Adrenal gland (tissue), 12 donors: ENCODE measurements around the gene GABRA5. TPM values are rescaled to one million over a fixed set of nuclear protein-coding genes. Genes with fewer than 3 reads are reported as not detected.

Source experiments
- DNase-seq, 7 donors: peaks; one replicate each; pipeline ENCODE4 v3.0.0-alpha.2; 2019 to 2020
- H3K27ac ChIP-seq, 5 donors: fragments of 200-600 bp; sonication (generic) in 4 of 5; 1 replicate in 3 of 5; 2 replicates in 2 of 5; pipeline versions ENCODE4 v1.5.1 to v1.8.0; 2016 to 2020; ENCODE audit warnings: mild to moderate bottlenecking in 1 of 5
- H3K27me3 ChIP-seq: fragments of 200-600 bp; 2 replicates; pipeline ENCODE4 v1.8.0; 2021
- H3K36me3 ChIP-seq, 2 donors: fragments of 200-600 bp; replicated peaks in 1 of 2; 1 replicate in 1 of 2; 2 replicates in 1 of 2; pipeline versions ENCODE4 v1.5.1 to v1.8.0; 2018 to 2022
- H3K4me1 ChIP-seq, 2 donors: fragments of 200-600 bp; replicated peaks in 1 of 2; 1 replicate in 1 of 2; 2 replicates in 1 of 2; pipeline versions ENCODE4 v1.5.1 to v1.8.0; 2018 to 2021
- H3K4me3 ChIP-seq, 4 donors: fragments of 200-600 bp; sonication (generic) in 3 of 4; one replicate each; pipeline ENCODE4 v1.5.1; 2016 to 2018
- H3K9me3 ChIP-seq, 3 donors: fragments of 200-600 bp; sonication (generic) in 1 of 3; replicated peaks in 1 of 3; 1 replicate in 2 of 3; 2 replicates in 1 of 3; pipeline versions ENCODE4 v1.5.1 to v1.8.0; 2016 to 2021
- CTCF ChIP-seq, 6 experiments: fragments of 450-650 bp in 4 of 6; fragments of 200-600 bp in 2 of 6; sonication (generic) in 1 of 6; IDR thresholded peaks; 1 replicate in 5 of 6; 2 replicates in 1 of 6; pipeline versions ENCODE4 v1.5.1 to v1.8.0; 2016 to 2021; ENCODE audit warnings: antibody characterized with exemption in 6 of 6, mild to moderate bottlenecking in 2 of 6, moderate library complexity in 1 of 6
- POLR2A ChIP-seq, 2 donors: fragments of 450-650 bp; IDR thresholded peaks; one replicate each; pipeline ENCODE4 v1.6.1; 2017; ENCODE audit warnings: antibody characterized with exemption in 2 of 2, mild to moderate bottlenecking in 2 of 2, moderate library complexity in 1 of 2
- WGBS, 4 donors: extraction: QIAGEN DNeasy Blood & Tissue Kit in 2 of 4; methylation state at CpG; one replicate each; pipeline versions ENCODE4 v1.1.5 to v1.1.7; 2013 to 2017; 5-methylcytosine and 5-hydroxymethylcytosine counted together
- intact Hi-C, 2 donors: fragments of 100-400 bp; cut with DNase I; formaldehyde crosslinking; loops; one replicate each; pipeline versions ENCODE4 v1.14.1 to v1.15.0; 2022 to 2023
- polyA plus RNA-seq, 3 donors: library from polyadenylated mRNA; stranded (reverse); fragments of 200-250 nt in 2 of 3; fragments of 350-450 nt in 1 of 3; fragmentation: Illumina TruSeq in 1 of 3; extraction: RNeasy Lipid Tissue Mini Kit (QIAGEN cat#74804) in 1 of 3; gene quantifications; one replicate each; pipeline ENCODE4 v1.2.3, GENCODE V29; 2013 to 2014
- total RNA-seq, 9 donors: library from RNA; depleted of rRNA in 4 of 9; stranded (reverse); fragments of >200 nt in 4 of 9; fragments of 120-200 nt in 1 of 9; fragmentation: NEBNext Ultra II Directional in 1 of 9; extraction: Animal tissue kit (Norgen Biotek cat#: 25700) in 1 of 9; gene quantifications; one replicate each; pipeline versions ENCODE4 v1.1.0 to v1.2.4, GENCODE V29; 2013 to 2023
- donor health status: healthy with polysubstance abuse.
- donor health status: Bipolar disorder and iron deficiency.
- donor health status: DM: yes; HTN: yes; CAD: no.
- donor health status: DM: no; HTN: no; CAD: no.
- donor health status: DM: no; HTN: no; CAD: no.
- donor health status: DM: yes; HTN: yes; CAD: no.

The GABRA5 gene
- total and polyA plus RNA-seq, 12 donors = 0.11 TPM; not detected in 11

GRCh38 chr15:26848498-26848897 lies 18.4 kb upstream of the GABRA5 start:
- no peak for TF ChIP-seq CTCF (IDR thresholded peaks at IDR 0.05)
- no peak for TF ChIP-seq POLR2A (IDR thresholded peaks at IDR 0.05)
- H3K27ac ChIP-seq = no peak overlapping the region
- no peaks in the 10 kb centered on the region for H3K36me3 ChIP-seq
- no peaks in the 10 kb centered on the region for H3K4me1 ChIP-seq
- no peak overlapping the region for H3K4me3 ChIP-seq
- H3K9me3 ChIP-seq = no peaks in the 10 kb centered on the region
- intact Hi-C loops = loop anchor here in 1 of 2 donors (10.0 kb wide), 1 partner anchor 56 kb away; no protein-coding TSS in a partner anchor
- 78 to 86% (median 81%) methylated on average over 1 of the region's 1 CpG for WGBS, 4 donors
- no peaks in the 10 kb centered on the region for H3K27me3 ChIP-seq
- DNase-seq = no peak

- TF ChIP-seq POLR2A (IDR thresholded peaks at IDR 0.05) = no peak
- no peak for TF ChIP-seq CTCF (IDR thresholded peaks at IDR 0.05)
- no peak overlapping the region for H3K4me3 ChIP-seq
- 82 to 89% (median 84%) methylated on average over 3 of the region's 3 CpGs for WGBS, 4 donors
- intact Hi-C loops = no loop called here
- no peak for DNase-seq
- H3K27me3 ChIP-seq = no peaks in the 10 kb centered on the region
- no peaks in the 10 kb centered on the region for H3K36me3 ChIP-seq
- H3K4me1 ChIP-seq = no peaks in the 10 kb centered on the region
- H3K27ac ChIP-seq = no peak overlapping the region
- no peaks in the 10 kb centered on the region for H3K9me3 ChIP-seq
Observed at GRCh38 chr15:26850161-26850560, 16.7 kb upstream of the GABRA5 start.

- no peak for DNase-seq
- Histone ChIP-seq H3K4me3 (no peak overlapping the region), H3K36me3 (no peaks in the 10 kb centered on the region), H3K9me3 (no peaks in the 10 kb centered on the region), H3K4me1 (no peaks in the 10 kb centered on the region), H3K27ac (no peak overlapping the region), H3K27me3 (no peaks in the 10 kb centered on the region)
- WGBS, 4 donors = 64 to 84% (median 71%) methylated on average over 2 of the region's 2 CpGs
- TF ChIP-seq POLR2A (IDR thresholded peaks at IDR 0.05) (no peak), CTCF (IDR thresholded peaks at IDR 0.05) (no peak)
- intact Hi-C loops = no loop called here
Observed at GRCh38 chr15:26852980-26853379, 13.9 kb upstream of the GABRA5 start.

GRCh38 chr15:26854435-26854834 lies 12.4 kb upstream of the GABRA5 start:
- DNase-seq = no peak
- Histone ChIP-seq H3K4me3 (no peak overlapping the region), H3K4me1 (no peaks in the 10 kb centered on the region), H3K27me3 (no peaks in the 10 kb centered on the region), H3K27ac (no peak overlapping the region), H3K9me3 (no peaks in the 10 kb centered on the region), H3K36me3 (no peaks in the 10 kb centered on the region)
- intact Hi-C loops = no loop called here
- WGBS, 4 donors = 46 to 62% (median 52%) methylated on average over 4 of the region's 4 CpGs
- TF ChIP-seq POLR2A (IDR thresholded peaks at IDR 0.05) (no peak), CTCF (IDR thresholded peaks at IDR 0.05) (no peak)
